Suprapubic skin (tissue), 4 donors: ENCODE measurements around the gene EML4. TPM values are rescaled to one million over a fixed set of nuclear protein-coding genes. Genes with fewer than 3 reads are reported as not detected.
"Not testable (repeated sequence)": the region's sequence is repeated elsewhere in the genome, so short reads cannot be mapped to it uniquely, and the experiment has no call there.

Experiments used
- DNase-seq, 2 donors: peaks; one replicate each; pipeline ENCODE4 v3.0.0-alpha.2; 2019; ENCODE audit warnings: low spot score in 2 of 2
- H3K27ac ChIP-seq: fragments of 200-600 bp; sonication (generic); one replicate; pipeline ENCODE4 v1.5.1; 2019
- H3K27me3 ChIP-seq: fragments of 200-600 bp; sonication (generic); one replicate; pipeline ENCODE4 v1.5.1; 2019
- H3K36me3 ChIP-seq: fragments of 200-600 bp; sonication (generic); one replicate; pipeline ENCODE4 v1.5.1; 2019
- H3K4me1 ChIP-seq: fragments of 200-600 bp; sonication (generic); one replicate; pipeline ENCODE4 v1.5.1; 2019
- H3K4me3 ChIP-seq: fragments of 200-600 bp; sonication (generic); one replicate; pipeline ENCODE4 v1.5.1; 2019; ENCODE audit warnings: mild to moderate bottlenecking
- H3K9me3 ChIP-seq: fragments of 200-600 bp; sonication (generic); one replicate; pipeline ENCODE4 v1.5.1; 2019
- CTCF ChIP-seq, 2 donors: fragments of 200-600 bp in 1 of 2; fragments of 450-650 bp in 1 of 2; sonication (generic) in 1 of 2; IDR thresholded peaks; one replicate each; pipeline ENCODE4 v1.5.1; 2016 to 2019; ENCODE audit warnings: antibody characterized with exemption in 2 of 2, mild to moderate bottlenecking in 1 of 2, moderate library complexity in 1 of 2
- EP300 ChIP-seq: sonication (generic); formaldehyde crosslinking; IDR thresholded peaks from one replicate; pipeline ENCODE4 v1.6.1; 2017; ENCODE audit warnings: antibody characterized with exemption
- POLR2A ChIP-seq, 2 donors: fragments of 450-650 bp; IDR thresholded peaks; one replicate each; pipeline ENCODE4 v1.6.1; 2017; ENCODE audit warnings: antibody characterized with exemption in 2 of 2, mild to moderate bottlenecking in 2 of 2, moderate library complexity in 2 of 2
- POLR2AphosphoS5 ChIP-seq, 3 donors: sonication (generic); formaldehyde crosslinking; IDR thresholded peaks; one replicate each; pipeline ENCODE4 v1.6.1; 2017; ENCODE audit warnings: antibody characterized with exemption in 3 of 3
- WGBS: methylation state at CpG from one replicate; pipeline ENCODE4 v1.1.5; 2018; 5-methylcytosine and 5-hydroxymethylcytosine counted together
- total RNA-seq, 4 donors: library from RNA; depleted of rRNA; stranded (reverse); fragments of >200 nt; gene quantifications; one replicate each; pipeline ENCODE4 v1.1.0, GENCODE V29; 2016

Gene EML4
- total RNA-seq, 4 donors from 2014 or later: 38.9 to 67.1 (median 43.3) TPM

- TF ChIP-seq POLR2A (IDR thresholded peaks at IDR 0.05): no peak
- Histone ChIP-seq H3K27ac (no peak overlapping the region), H3K4me3 (no peak overlapping the region), H3K4me1 (peaks cover 3% of the 10 kb centered on the region), H3K36me3 (peaks cover 50% of the 10 kb centered on the region), H3K27me3 (no peaks in the 10 kb centered on the region), H3K9me3 (no peaks in the 10 kb centered on the region)
- WGBS: 91% methylated on average over 3 of the region's 3 CpGs
- no peak for DNase-seq
Measured at GRCh38 chr2:42334220-42334619, 165.1 kb downstream of the EML4 start.

- H3K27me3 ChIP-seq, H3K4me1 ChIP-seq, H3K4me3 ChIP-seq, DNase-seq, H3K9me3 ChIP-seq, H3K27ac ChIP-seq: not testable (repeated sequence)
- H3K36me3 ChIP-seq: peaks cover 43% of the 10 kb centered on the region
- 96% methylated on average over 6 of the region's 6 CpGs for WGBS
Measured at GRCh38 chr2:42334865-42335264, 165.7 kb downstream of the EML4 start.

DNA sequence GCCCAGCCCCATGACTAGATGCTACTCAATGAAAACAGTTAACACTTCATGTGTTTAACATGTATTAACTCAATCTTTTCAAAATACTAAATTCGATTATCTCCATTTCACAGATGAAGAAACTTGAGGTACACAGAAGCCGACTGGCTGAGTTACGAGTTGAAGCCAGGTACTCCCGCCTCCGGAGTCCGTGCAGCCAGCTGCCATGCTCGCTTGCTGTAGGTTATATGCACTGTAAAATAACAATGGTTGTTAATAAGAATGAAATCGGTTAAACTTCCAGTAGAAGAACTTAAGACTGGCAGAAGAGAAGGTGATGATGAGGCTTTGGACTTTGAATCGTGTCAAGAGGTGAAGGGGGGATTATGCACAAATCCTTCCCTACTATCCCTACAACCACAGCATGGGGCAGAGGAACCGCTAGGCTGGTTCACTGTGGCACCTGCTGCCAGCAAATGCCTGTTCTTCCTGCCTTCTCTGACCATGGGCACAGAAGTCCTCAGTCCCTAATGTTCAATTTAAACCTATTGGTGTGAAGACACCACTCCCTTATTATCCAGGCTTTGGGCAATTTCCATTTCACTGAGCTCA is 166.5 kb downstream of the EML4 start:
- no peak overlapping the region for H3K4me3 ChIP-seq
- TF ChIP-seq POLR2AphosphoS5 (IDR thresholded peaks at IDR 0.05): no peak
- TF ChIP-seq CTCF (IDR thresholded peaks at IDR 0.05): no peak
- TF ChIP-seq EP300: no peak
- TF ChIP-seq POLR2A (IDR thresholded peaks at IDR 0.05): no peak
- no peak overlapping the region for H3K27ac ChIP-seq
- H3K27me3 ChIP-seq: no peaks in the 10 kb centered on the region
- H3K9me3 ChIP-seq: no peaks in the 10 kb centered on the region
- H3K4me1 ChIP-seq: peaks cover 2% of the 10 kb centered on the region
- DNase-seq: no peak
- peaks cover 43% of the 10 kb centered on the region for H3K36me3 ChIP-seq
- 95% methylated on average over 10 of the region's 10 CpGs for WGBS

DNA sequence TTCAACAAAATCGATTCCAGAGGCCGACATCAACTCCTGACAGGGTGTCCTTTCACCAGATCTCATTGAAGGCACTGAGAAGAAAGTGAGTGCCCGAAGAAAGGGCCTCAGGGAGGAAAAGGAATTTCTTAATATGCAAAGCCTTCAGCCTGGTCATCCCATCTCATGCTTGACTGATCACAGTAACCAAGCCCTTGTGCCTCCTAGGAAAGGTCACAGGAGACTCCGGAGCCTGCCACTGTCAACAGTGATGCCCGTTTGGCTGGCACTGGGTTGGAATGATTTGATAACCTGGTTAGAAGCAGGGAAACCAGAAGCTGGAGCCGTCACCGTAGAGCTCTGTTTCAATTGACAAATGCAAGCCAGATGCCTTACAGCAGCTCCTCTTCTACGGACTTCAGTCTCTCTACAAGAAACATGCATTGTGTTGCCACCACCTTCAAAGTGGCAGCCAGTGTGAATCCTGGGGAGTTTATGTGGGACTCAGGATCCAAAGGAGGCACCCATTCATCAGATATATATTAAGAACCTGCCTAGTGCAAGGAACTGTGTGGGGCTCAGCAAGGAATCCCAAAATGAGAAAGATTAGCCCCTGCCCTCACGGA is 167.3 kb downstream of the EML4 start:
- TF ChIP-seq CTCF (IDR thresholded peaks at IDR 0.05): no peak
- TF ChIP-seq EP300: no peak
- WGBS: 95% methylated on average over 9 of the region's 9 CpGs
- H3K27ac ChIP-seq: no peak overlapping the region
- H3K36me3 ChIP-seq: peaks cover 45% of the 10 kb centered on the region
- H3K4me3 ChIP-seq: no peak overlapping the region
- no peaks in the 10 kb centered on the region for H3K27me3 ChIP-seq
- H3K9me3 ChIP-seq: no peaks in the 10 kb centered on the region
- DNase-seq: no peak
- peaks cover 4% of the 10 kb centered on the region for H3K4me1 ChIP-seq

DNA sequence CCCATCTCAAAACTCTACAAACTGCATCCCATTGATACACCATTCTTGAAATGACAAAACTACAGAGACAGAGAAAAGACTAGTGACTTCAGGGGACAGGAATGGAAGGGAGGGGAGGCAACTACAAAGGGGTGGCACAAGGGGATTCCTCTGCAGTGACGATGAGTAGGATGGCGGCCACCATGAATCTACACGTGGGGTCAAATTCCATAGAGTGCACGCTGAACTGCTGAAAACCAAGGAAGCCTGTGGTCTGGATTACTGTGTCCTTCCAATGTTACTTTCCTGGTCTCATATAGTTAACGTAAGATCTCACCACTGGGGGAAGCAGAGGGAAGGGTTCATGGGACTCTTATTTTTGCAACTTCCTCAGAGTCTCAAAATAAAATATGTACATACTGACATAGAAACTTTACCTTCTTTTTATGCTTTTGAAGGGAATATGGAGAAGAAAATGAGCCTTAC is 168.2 kb downstream of the EML4 start:
- 99% methylated on average over 5 of the region's 5 CpGs for WGBS
- DNase-seq: no peak
- H3K9me3 ChIP-seq: no peaks in the 10 kb centered on the region
- peaks cover 39% of the 10 kb centered on the region for H3K36me3 ChIP-seq
- no peak overlapping the region for H3K27ac ChIP-seq
- H3K27me3 ChIP-seq: no peaks in the 10 kb centered on the region
- H3K4me1 ChIP-seq: peaks cover 13% of the 10 kb centered on the region
- TF ChIP-seq POLR2AphosphoS5 (IDR thresholded peaks at IDR 0.05): no peak
- TF ChIP-seq POLR2A (IDR thresholded peaks at IDR 0.05): no peak
- no peak for TF ChIP-seq CTCF (IDR thresholded peaks at IDR 0.05)
- TF ChIP-seq EP300: no peak
- no peak overlapping the region for H3K4me3 ChIP-seq

DNA sequence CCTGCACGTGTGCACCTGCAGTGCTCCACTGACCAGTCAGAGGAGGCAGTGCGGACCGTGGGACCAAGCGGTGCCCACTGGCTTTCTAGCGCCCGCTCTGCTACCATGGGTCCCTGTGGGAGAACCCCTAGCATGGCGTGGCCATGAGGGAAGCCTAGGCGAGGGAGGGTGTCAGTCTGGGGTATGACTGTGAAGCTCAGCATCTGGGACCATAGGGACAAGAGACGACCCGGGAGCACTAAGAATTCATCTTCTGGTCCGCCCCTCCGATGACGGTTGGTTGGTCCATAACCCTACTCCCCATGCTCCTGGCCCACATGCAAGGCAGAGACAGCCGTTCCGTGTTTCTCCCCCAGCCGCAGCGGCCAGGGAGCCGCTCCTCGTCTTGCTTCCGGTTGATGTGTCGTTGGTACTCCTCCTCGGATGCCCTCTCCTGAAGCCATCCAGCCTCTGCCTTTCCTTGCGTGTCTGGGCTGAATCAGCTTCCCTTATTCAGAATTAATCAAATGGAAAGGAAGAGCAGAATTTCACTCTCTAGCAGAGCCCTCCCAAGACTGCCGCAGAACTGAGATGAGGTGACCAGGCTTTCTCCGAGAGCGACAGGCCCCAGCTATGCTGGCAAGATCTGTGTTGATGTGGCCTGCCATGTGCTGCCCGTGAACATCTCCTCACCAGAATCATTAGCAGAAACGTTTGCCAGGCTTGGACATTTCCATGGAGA is 168.9 kb downstream of the EML4 start:
- WGBS: 98% methylated on average over 26 of the region's 28 CpGs
- Histone ChIP-seq H3K4me3 (no peak overlapping the region), H3K9me3 (no peaks in the 10 kb centered on the region), H3K4me1 (peaks cover 19% of the 10 kb centered on the region), H3K27ac (no peak overlapping the region), H3K36me3 (peaks cover 35% of the 10 kb centered on the region), H3K27me3 (no peaks in the 10 kb centered on the region)
- TF ChIP-seq EP300: no peak
- no peak for TF ChIP-seq POLR2AphosphoS5 (IDR thresholded peaks at IDR 0.05)
- TF ChIP-seq CTCF (IDR thresholded peaks at IDR 0.05): no peak
- TF ChIP-seq POLR2A (IDR thresholded peaks at IDR 0.05): no peak
- DNase-seq: no peak
